M059J (cell line): ENCODE measurements around the gene CHN2. TPM values are rescaled to one million over a fixed set of nuclear protein-coding genes. Genes with fewer than 3 reads are reported as not detected.
"Not testable (repeated sequence)": the region's sequence is repeated elsewhere in the genome, so short reads cannot be mapped to it uniquely, and the experiment has no call there.

Experiments used
- DNase-seq: peaks from one replicate; pipeline ENCODE4 v3.0.0-alpha.2; 2012; ENCODE audit warnings: low read depth
- total RNA-seq: library from RNA; depleted of rRNA; stranded (reverse); fragments of >200 nt; shearing (Covaris generic); gene quantifications from 2 replicates; pipeline ENCODE4 v1.2.3, GENCODE V29; 2014

The CHN2 gene
- total RNA-seq, 1 experiment from 2014 or later: not detected

DNA sequence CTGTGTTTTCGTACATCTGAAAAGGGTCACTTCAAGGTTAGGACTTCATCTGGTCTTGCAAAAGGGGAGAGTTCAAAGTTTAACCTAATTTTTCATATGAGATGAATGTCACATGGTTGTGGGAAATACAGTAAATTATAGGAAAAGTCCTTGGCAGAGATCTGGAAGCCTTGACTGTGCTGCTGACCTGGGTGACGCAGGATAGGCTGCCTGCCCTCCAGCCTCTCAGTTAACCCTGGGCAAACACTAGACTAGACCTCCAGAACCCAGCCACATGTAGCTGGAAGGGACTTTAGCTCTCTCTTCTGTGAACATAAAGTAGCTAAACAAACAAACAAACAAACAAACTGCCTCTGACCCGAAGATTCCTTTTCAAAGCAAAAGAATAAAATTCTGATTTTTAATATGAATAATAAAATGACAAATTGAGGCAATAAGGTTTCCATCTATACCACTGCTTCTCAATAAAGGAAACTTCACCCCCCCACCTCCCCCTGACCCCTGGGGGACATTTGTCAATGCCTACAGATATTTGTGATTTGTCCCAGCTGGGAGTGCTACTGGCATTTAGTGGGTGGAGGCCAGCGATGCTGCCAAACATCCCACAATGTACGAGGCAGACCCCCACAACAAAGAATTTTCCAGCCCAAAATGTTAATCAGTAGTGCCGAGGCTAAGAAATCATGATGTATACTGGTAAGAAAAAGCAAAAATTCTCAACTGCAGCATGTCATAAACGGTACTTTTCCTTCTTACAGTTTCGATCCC lies 293.8 kb downstream of the CHN2 start:
- no peak for DNase-seq

GRCh38 chr7:29488977-29489376 lies 294.4 kb downstream of the CHN2 start:
- peak; percentile 84 for DNase-seq

DNA sequence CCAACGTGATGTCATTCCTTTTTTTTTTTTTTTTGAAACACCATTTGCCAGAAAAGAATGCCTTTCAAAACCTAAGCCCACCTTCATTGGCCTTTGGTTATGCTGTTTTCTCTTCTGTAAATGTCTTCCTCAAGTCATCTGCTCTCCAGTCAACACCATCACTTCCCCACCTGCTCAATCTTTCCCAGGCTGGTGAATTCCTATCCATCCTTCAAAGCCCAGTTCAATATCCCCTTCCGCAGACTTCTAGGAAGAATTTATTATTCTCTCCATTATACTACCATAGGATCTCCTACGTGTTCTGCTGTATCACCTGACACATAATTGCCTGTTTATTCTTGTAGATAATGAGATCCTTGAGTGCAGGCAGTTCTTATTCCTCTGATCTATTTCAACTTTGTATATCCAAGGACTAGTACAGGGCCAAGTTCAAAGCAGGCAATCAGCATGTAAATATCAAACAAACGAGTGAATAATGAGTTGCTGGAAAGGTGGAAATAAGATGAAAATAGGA lies 295.6 kb downstream of the CHN2 start:
- no peak for DNase-seq

DNA sequence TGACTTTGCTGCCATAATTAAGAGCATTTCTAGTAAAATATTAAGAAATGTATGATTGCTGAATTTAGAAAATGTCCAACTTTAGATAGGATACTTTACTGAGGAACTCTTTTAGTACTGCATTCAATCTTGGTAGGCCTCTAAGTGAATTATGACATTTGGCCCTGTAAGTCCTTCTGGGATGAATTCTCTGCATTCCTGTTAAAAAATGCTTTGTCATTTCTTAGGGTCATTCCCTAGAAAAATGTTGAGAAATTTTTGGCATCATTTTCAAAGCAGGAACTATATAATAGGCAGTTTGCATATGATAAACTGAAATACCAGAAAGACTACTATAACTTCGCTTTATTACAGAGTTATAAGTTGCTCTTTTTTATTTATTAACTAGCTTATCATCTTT lies 299.8 kb downstream of the CHN2 start:
- no peak for DNase-seq

DNA sequence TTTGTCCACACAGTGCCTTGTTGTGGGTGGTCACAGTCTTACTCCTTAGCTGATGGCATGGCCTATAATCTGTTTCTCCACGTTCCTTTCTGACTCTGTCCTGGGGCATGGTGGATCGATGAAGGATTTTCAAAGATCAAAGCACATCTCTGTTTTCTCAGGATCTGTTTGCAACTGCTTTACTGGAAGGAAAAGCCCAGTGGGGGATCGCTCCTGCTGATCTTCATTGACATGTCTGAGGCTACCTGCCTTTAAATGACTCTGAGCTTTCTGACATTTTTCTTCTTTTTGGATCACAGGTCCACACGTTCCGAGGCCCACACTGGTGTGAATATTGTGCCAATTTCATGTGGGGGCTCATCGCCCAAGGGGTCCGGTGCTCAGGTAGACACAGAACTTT lies 301.1 kb downstream of the CHN2 start:
- no peak for DNase-seq

DNA sequence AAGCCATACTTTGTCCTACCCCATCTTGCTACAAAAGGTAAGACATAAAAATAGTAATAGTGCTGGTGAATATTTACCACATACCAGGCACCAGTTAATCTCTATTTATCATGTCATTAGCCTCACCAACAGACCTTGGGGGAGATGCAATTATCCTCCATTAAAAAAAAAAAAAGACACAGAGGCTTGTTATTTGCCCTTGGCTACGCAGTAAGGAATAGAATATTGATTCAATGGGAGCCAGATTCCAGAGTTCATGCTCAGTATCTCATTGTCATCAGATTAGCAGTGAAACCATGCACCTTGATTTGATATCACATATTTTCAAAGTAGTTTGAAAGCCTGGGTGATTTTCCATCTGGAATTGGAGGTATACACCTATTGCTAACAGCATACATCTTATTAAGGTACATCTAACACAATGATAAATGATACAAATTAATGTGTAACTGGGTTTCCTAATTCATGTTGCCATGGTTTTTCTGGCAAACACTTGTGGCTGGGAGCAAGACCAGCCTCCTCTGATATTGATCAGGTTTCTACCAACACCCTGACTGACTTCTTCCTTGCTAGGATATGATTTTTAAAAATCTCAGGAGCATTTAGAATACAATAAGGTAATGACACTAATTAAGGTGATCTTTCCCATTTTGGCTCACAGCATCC lies 301.9 kb downstream of the CHN2 start:
- DNase-seq: no peak

- DNase-seq: no peak
Measured at GRCh38 chr7:29499932-29500331, 305.4 kb downstream of the CHN2 start.

GRCh38 chr7:29500719-29501118 lies 306.1 kb downstream of the CHN2 start:
- no peak for DNase-seq

GRCh38 chr7:29502133-29502532 lies 307.6 kb downstream of the CHN2 start:
- no peak for DNase-seq

GRCh38 chr7:29505931-29506330 lies 311.4 kb downstream of the CHN2 start:
- no peak for DNase-seq

GRCh38 chr7:29508608-29509007 lies 314.0 kb downstream of the CHN2 start:
- no peak for DNase-seq

GRCh38 chr7:29510028-29510427 lies 315.5 kb downstream of the CHN2 start:
- DNase-seq: peak; percentile 4

GRCh38 chr7:29511337-29511736 lies 316.8 kb downstream of the CHN2 start:
- DNase-seq: no peak

DNA sequence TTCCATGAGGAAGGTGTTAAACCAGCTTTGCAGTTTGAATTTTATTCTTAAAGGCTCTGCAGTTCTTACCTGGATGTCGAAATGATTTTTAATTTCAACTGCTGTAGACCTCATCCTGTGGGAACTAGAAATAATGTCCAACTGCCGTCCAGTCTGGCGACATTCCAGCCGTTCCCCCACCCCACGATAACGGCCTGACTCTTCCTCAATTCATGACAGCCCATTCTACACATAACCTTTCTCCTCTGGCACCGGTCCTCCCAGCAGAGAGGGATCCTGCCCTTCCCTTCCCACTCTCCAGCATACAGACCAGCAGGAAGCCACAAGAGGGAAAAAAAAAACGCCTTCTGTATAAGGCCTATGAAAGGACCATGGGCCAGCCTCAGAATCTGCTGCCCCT lies 317.3 kb downstream of the CHN2 start:
- no peak for DNase-seq

- DNase-seq: no peak
Measured at GRCh38 chr7:29516491-29516890, 321.9 kb downstream of the CHN2 start.

- no peak for DNase-seq
Measured at GRCh38 chr7:29518616-29519015, 324.0 kb downstream of the CHN2 start.

- no peak for DNase-seq
Measured at GRCh38 chr7:29523728-29524127, 329.2 kb downstream of the CHN2 start.

DNA sequence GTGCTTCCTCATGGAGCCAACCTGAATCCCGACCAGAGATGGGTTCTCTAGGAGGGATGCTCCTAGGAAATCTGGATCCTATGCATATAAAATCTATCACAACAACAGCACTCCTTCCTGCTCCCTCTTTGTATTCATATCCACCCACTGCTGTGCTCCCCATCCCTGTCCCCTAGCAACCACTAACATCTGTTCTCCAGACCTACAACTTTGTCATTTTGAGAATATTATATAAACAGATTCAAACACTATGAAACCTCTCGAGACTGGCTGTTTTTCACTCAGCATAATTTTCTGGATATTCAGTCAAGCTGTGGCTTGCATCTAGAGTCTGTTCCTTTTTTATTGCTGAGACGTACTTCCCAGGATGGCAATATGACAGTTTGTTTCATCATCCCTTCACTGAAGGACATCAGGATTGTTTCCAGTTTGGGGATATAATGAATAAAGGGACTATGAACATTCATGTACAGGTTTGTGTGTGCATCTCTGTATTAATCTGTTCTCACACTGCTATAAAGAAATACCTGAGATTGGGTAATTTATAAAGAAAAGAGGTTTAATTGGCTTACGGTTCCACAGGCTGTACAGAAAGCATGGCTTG lies 333.0 kb downstream of the CHN2 start:
- no peak for DNase-seq

DNA sequence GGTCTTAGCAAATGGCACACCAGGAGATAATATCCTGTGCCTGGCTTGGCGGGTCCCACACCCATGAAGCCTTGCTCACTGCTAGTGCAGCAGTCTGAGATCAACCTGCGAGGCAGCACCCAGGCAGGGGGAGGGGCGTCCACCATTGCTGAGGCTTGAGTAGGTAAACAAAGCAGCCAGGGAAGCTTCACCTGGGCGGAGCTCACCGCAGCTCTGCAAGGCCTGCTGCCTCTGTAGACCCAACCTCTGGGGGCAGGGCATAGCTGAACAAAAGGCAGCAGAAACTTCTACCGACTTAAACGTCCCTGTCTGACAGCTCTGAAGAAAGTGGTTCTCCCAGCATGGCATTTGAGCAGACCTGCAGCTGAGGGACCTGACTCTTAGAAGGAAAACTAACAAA lies 334.0 kb downstream of the CHN2 start:
- not testable (repeated sequence) for DNase-seq
